Suprapubic skin (tissue), 4 donors: ENCODE measurements around the gene NTM.
A peak's percentile ranks its signal among the peaks of the same experiment; 100 is the strongest.

Source experiments
- EP300 ChIP-seq: sonication (generic); formaldehyde crosslinking; IDR thresholded peaks from one replicate; pipeline ENCODE4 v1.6.1; 2017; ENCODE audit warnings: antibody characterized with exemption
- POLR2A ChIP-seq, 2 donors: fragments of 450-650 bp; IDR thresholded peaks; one replicate each; pipeline ENCODE4 v1.6.1; 2017; ENCODE audit warnings: antibody characterized with exemption in 2 of 2, mild to moderate bottlenecking in 2 of 2, moderate library complexity in 2 of 2
- POLR2AphosphoS5 ChIP-seq, 3 donors: sonication (generic); formaldehyde crosslinking; IDR thresholded peaks; one replicate each; pipeline ENCODE4 v1.6.1; 2017; ENCODE audit warnings: antibody characterized with exemption in 3 of 3
- TF ChIP-seq, protein P1 (sequence below), 2 donors: fragments of 200-600 bp in 1 of 2; fragments of 450-650 bp in 1 of 2; sonication (generic) in 1 of 2; IDR thresholded peaks; one replicate each; pipeline ENCODE4 v1.5.1; 2016 to 2019; ENCODE audit warnings: antibody characterized with exemption in 2 of 2, mild to moderate bottlenecking in 1 of 2, moderate library complexity in 1 of 2

DNA sequence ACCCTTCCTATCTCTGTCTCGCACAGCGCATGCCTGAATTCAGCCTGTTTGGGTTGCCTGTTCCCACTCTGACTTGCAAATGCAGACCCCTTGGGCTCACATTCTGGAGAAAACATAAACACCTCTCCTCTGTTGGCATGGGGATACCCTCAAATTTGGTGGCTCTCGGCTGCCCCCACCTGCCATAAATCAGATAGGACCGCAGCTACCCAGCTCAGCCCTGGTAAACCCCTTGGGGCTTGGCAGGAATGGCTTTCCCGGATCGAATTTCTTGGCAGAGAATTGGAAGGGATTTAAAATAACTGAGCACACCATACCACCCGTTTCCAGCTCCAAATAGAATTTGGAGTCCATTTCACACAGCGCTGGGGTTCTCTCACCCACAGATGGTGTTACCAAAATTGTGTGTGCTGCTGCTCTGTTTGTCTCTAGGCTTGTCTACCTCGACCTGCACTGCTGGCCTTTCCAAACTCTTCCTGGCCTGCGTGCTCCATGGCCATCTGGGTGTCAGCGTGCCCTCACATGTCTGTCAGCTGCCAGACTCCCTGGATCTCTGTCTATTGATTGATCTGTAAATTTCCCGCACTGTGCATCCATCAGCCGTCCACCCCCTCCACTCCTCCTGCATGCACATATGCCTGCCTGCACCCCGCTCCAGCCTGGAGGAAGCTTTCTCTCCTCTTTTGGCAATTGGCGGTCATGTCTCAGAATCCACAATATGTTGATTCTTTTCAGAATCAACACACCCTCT is 134.0 kb downstream of the NTM start:
- TF ChIP-seq, protein P1, sequence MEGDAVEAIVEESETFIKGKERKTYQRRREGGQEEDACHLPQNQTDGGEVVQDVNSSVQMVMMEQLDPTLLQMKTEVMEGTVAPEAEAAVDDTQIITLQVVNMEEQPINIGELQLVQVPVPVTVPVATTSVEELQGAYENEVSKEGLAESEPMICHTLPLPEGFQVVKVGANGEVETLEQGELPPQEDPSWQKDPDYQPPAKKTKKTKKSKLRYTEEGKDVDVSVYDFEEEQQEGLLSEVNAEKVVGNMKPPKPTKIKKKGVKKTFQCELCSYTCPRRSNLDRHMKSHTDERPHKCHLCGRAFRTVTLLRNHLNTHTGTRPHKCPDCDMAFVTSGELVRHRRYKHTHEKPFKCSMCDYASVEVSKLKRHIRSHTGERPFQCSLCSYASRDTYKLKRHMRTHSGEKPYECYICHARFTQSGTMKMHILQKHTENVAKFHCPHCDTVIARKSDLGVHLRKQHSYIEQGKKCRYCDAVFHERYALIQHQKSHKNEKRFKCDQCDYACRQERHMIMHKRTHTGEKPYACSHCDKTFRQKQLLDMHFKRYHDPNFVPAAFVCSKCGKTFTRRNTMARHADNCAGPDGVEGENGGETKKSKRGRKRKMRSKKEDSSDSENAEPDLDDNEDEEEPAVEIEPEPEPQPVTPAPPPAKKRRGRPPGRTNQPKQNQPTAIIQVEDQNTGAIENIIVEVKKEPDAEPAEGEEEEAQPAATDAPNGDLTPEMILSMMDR (IDR thresholded peaks at IDR 0.05), result peak in 1 of 2 donors; percentile 21
- TF ChIP-seq POLR2AphosphoS5 (IDR thresholded peaks at IDR 0.05), result no peak
- no peak for TF ChIP-seq POLR2A (IDR thresholded peaks at IDR 0.05)
- no peak for TF ChIP-seq EP300
